ENCODE results near the gene HRH1. TPM values are rescaled to one million over a fixed set of nuclear protein-coding genes. Genes with fewer than 3 reads are reported as not detected.

Gene HRH1
- total RNA-seq, 2 experiments from 2014 or later, result not detected

GRCh38 chr3:11198070-11198469 lies 43.8 kb downstream of the HRH1 start:
- H3K9me3 ChIP-seq (ENCODE audit: control insufficient read depth in 1 of 2, insufficient read depth in 1 of 2, low read length in 2 of 2), result peaks cover 0 to 6% of the 10 kb centered on the region in 2 experiments
- peaks cover 10% of the 10 kb centered on the region for H3K4me1 Mint-ChIP-seq (ENCODE audit: low read depth)

GRCh38 chr3:11198495-11198894 lies 44.2 kb downstream of the HRH1 start:
- Mint-ChIP-seq H3K9me3 (no peaks in the 10 kb centered on the region), H3K4me3 (no peak overlapping the region), H3K4me1 (ENCODE audit: low read depth) (peaks cover 10% of the 10 kb centered on the region), H3K27ac (no peak overlapping the region), H3K36me3 (ENCODE audit: low read depth) (no peaks in the 10 kb centered on the region), H3K27me3 (peaks cover 28% of the 10 kb centered on the region)
- Histone ChIP-seq H3K4me1 (ENCODE audit: insufficient read depth, low read length) (no peaks in the 10 kb centered on the region), H3K4me3 (ENCODE audit: low read length) (no peak overlapping the region), H3K36me3 (ENCODE audit: insufficient read depth, low read length) (no peaks in the 10 kb centered on the region), H3K27me3 (ENCODE audit: control insufficient read depth in 1 of 2, insufficient read depth in 2 of 2, low read length in 2 of 2) (peaks cover 0 to 15% of the 10 kb centered on the region in 2 experiments), H3K9me3 (ENCODE audit: control insufficient read depth in 1 of 2, insufficient read depth in 1 of 2, low read length in 2 of 2) (peaks cover 0 to 6% of the 10 kb centered on the region in 2 experiments), H3K27ac (ENCODE audit: low read depth in 1 of 2, low read length in 2 of 2) (no peak overlapping the region)
- DNase-seq (no peak), ATAC-seq (ENCODE audit: poor library complexity) (no peak)
- intact Hi-C loops (cut with DNase I, micrococcal nuclease), result no loop called here
- no peak for TF ChIP-seq CTCF (IDR thresholded peaks at IDR 0.05)
- CTCF ChIA-PET, result no interaction called here
- POLR2A ChIA-PET, result no interaction called here

More at GRCh38 chr3:11198070-11198469, 43.8 kb downstream of the HRH1 start:
- no peaks in the 10 kb centered on the region for H3K36me3 Mint-ChIP-seq (ENCODE audit: low read depth)
- Histone ChIP-seq H3K27me3 (ENCODE audit: control insufficient read depth in 1 of 2, insufficient read depth in 2 of 2, low read length in 2 of 2) (peaks cover 0 to 15% of the 10 kb centered on the region in 2 experiments), H3K36me3 (ENCODE audit: insufficient read depth, low read length) (no peaks in the 10 kb centered on the region), H3K27ac (ENCODE audit: low read depth in 1 of 2, low read length in 2 of 2) (no peak overlapping the region), H3K4me3 (ENCODE audit: low read length) (no peak overlapping the region), H3K4me1 (ENCODE audit: insufficient read depth, low read length) (no peaks in the 10 kb centered on the region)
- peaks cover 28% of the 10 kb centered on the region for H3K27me3 Mint-ChIP-seq
- ChIA-PET CTCF (no interaction called here), POLR2A (no interaction called here)
- H3K4me3 Mint-ChIP-seq, result no peak overlapping the region
- DNase-seq, result no peak
- intact Hi-C loops (cut with DNase I, micrococcal nuclease), result no loop called here
- TF ChIP-seq CTCF (IDR thresholded peaks at IDR 0.05), result no peak
- H3K9me3 Mint-ChIP-seq, result no peaks in the 10 kb centered on the region
- ATAC-seq (ENCODE audit: poor library complexity), result no peak
- H3K27ac Mint-ChIP-seq, result no peak overlapping the region

- ATAC-seq (ENCODE audit: poor library complexity) (no peak), DNase-seq (no peak)
- Histone ChIP-seq H3K36me3 (ENCODE audit: insufficient read depth, low read length) (no peaks in the 10 kb centered on the region), H3K4me1 (ENCODE audit: insufficient read depth, low read length) (no peaks in the 10 kb centered on the region), H3K9me3 (ENCODE audit: control insufficient read depth in 1 of 2, insufficient read depth in 1 of 2, low read length in 2 of 2) (peaks cover 0 to 6% of the 10 kb centered on the region in 2 experiments), H3K27ac (ENCODE audit: low read depth in 1 of 2, low read length in 2 of 2) (no peak overlapping the region), H3K4me3 (ENCODE audit: low read length) (no peak overlapping the region), H3K27me3 (ENCODE audit: control insufficient read depth in 1 of 2, insufficient read depth in 2 of 2, low read length in 2 of 2) (peaks cover 0 to 15% of the 10 kb centered on the region in 2 experiments)
- intact Hi-C loops (cut with DNase I, micrococcal nuclease), result no loop called here
- Mint-ChIP-seq H3K36me3 (ENCODE audit: low read depth) (no peaks in the 10 kb centered on the region), H3K4me1 (ENCODE audit: low read depth) (peaks cover 10% of the 10 kb centered on the region), H3K27me3 (peaks cover 34% of the 10 kb centered on the region), H3K4me3 (no peak overlapping the region), H3K9me3 (no peaks in the 10 kb centered on the region), H3K27ac (no peak overlapping the region)
- POLR2A ChIA-PET, result no interaction called here
- no peak for TF ChIP-seq CTCF (IDR thresholded peaks at IDR 0.05)
- CTCF ChIA-PET, result no interaction called here
These were observed 45.9 kb downstream of the HRH1 start for GRCh38 chr3:11199902-11200845.

Data from CD4-positive, alpha-beta T cell (primary cell).